Measurements from ENCODE around the gene CTPS1.
A peak's percentile ranks its signal among the peaks of the same experiment; 100 is the strongest.

CTPS1 gene, protein sequence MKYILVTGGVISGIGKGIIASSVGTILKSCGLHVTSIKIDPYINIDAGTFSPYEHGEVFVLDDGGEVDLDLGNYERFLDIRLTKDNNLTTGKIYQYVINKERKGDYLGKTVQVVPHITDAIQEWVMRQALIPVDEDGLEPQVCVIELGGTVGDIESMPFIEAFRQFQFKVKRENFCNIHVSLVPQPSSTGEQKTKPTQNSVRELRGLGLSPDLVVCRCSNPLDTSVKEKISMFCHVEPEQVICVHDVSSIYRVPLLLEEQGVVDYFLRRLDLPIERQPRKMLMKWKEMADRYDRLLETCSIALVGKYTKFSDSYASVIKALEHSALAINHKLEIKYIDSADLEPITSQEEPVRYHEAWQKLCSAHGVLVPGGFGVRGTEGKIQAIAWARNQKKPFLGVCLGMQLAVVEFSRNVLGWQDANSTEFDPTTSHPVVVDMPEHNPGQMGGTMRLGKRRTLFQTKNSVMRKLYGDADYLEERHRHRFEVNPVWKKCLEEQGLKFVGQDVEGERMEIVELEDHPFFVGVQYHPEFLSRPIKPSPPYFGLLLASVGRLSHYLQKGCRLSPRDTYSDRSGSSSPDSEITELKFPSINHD

DNA sequence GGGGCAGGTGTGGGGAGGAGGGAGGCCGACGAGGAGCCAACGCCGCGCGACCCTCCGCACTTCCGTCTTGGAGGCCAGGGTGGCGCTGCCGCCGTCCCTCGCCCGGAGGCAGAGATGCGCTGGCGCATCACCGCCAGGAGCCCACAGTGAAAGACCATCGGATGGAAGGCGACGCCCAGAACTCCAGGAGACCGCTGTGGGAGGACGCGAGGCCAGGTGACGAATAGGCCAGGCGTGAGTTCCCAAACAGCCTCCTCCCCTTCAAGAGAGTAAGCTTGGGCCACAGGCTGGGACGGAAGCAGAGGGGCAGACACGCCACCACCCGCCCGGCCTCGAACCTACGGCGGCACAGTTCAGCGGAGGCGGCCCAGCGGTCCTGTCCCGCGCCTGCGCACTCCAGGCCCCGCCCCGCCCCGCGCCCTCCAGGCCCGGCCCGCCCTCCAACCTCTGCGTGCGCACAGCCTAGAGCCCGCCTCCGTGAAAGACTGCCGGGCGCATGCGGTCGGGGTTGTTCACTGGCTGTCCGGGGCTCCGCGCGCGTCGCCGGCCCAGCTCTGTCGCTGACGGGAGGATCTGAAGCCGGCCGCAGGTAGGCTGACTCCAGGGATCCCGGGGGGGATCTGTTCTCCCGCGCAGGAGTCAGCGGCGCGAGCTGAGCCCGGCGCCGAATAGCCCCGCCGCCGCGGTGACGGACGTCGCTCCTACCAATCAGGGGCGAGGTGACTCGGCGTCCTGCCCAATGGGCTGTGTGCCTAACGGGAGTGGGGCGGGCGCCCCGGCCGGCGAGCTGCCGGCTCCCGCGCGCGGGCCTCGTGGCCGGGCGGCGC is at the start of gene CTPS1:
TSS of gene CTPS1 (plus strand) at position 456 of the 827 bp plus-strand sequence. CDS start 3,595 bp downstream, outside the sequence.
- peak within 1 kb of the TSS; percentile 94 for H3K27ac ChIP-seq
- TF ChIP-seq CTCF (conservative IDR thresholded peaks at IDR 0.05), result 0 out of 2 replicates have a peak, but pooled peaks have one; percentile 20

GRCh38 chr1:40930174-40930964 is 49.1 kb upstream of the CTPS1 start:
- no peak for TF ChIP-seq CTCF (conservative IDR thresholded peaks at IDR 0.05)
- H3K27ac ChIP-seq, result no peak overlapping the region

DNA sequence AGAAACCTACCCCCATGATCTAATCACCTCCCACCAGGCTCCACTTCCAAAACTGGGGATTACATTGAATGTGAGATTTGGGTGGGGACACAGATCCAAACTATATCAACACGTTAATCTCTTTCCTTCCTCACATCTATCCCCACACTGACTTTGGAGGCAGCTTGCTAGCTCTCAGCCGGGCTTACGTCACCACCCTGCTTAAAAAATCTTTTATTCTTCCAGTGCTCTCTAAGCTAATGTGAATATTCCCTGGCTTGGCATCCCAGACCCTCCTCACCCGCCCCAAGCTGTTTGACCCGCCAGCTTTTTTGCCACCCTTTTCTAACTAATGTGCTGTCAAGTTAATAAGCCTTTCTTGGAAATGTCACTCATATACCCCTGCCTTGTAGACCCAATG is 47.9 kb upstream of the CTPS1 start:
- no peak overlapping the region for H3K27ac ChIP-seq
- no peak for TF ChIP-seq CTCF (conservative IDR thresholded peaks at IDR 0.05)

GRCh38 chr1:40932006-40932405 is 47.5 kb upstream of the CTPS1 start:
- H3K27ac ChIP-seq, result no peak overlapping the region
- no peak for TF ChIP-seq CTCF (conservative IDR thresholded peaks at IDR 0.05)

GRCh38 chr1:40936931-40937339 is 42.6 kb upstream of the CTPS1 start:
- no peak overlapping the region for H3K27ac ChIP-seq
- TF ChIP-seq CTCF (conservative IDR thresholded peaks at IDR 0.05), result no peak

DNA sequence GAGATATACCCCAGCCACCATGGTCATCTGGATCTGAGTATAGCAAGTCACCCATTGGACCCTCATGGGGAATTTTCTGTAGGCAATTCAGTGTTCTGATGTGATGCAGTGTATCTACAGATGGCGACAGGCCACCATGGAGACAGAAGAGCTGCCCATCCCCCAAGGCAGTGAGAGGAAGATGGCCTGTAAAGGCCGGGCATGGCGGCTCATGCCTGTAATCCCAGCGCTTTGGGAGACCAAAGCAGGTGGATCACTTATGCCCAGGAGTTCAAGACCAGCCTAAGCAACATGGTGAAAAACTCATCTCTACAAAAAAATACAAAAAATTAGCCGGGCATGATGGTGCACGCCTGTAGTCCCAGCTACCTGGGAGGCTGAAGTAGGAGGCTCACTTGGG is 41.1 kb upstream of the CTPS1 start:
- H3K27ac ChIP-seq, result no peak overlapping the region

More for the DNA sequence above, 41.1 kb upstream of the CTPS1 start:
- TF ChIP-seq CTCF (conservative IDR thresholded peaks at IDR 0.05), result no peak
